ENCODE data around the gene ENSA. TPM values are rescaled to one million over a fixed set of nuclear protein-coding genes. Genes with fewer than 3 reads are reported as not detected.
"Not testable (repeated sequence)": the region's sequence is repeated elsewhere in the genome, so short reads cannot be mapped to it uniquely, and the experiment has no call there.

Gene ENSA
- 141 TPM for total RNA-seq
- long read RNA-seq, transcript ENSA-201 (3 exons, 2,818 nt): major isoform, 165 of 195 reads
- long read RNA-seq, partial matches to known transcripts: 3 of 195 reads
- long read RNA-seq, other reads (novel, unspliced or antisense): 20 of 195 reads

GRCh38 chr1:150629115-150629928 lies at the start of gene ENSA:
Gene ENSA (minus strand): TSS chr1:150629612. CDS start chr1:150629470, 142 bp downstream.
- intact Hi-C loops (cut with DNase I): loop anchor here (1.0 to 10.0 kb wide), 2 partner anchors 68 to 295 kb away; partner anchors contain the start of gene SETDB1
- DNase-seq (ENCODE audit: low spot score): peak; percentile 99

GRCh38 chr1:150678988-150679387 lies 49.6 kb upstream of the ENSA start:
- intact Hi-C loops (cut with DNase I): no loop called here

GRCh38 chr1:150674881-150675280 lies 45.5 kb upstream of the ENSA start:
- intact Hi-C loops (cut with DNase I): no loop called here
- no peak for DNase-seq (ENCODE audit: low spot score)

More at GRCh38 chr1:150678988-150679387, 49.6 kb upstream of the ENSA start:
- no peak for DNase-seq (ENCODE audit: low spot score)

GRCh38 chr1:150663321-150663720 lies 33.9 kb upstream of the ENSA start:
- intact Hi-C loops (cut with DNase I): no loop called here
- DNase-seq (ENCODE audit: low spot score): no peak

GRCh38 chr1:150662811-150663210 lies 33.4 kb upstream of the ENSA start:
- intact Hi-C loops (cut with DNase I): no loop called here
- DNase-seq (ENCODE audit: low spot score): no peak

- DNase-seq (ENCODE audit: low spot score): no peak
- intact Hi-C loops (cut with DNase I): no loop called here
Measured at GRCh38 chr1:150661156-150661555, 31.7 kb upstream of the ENSA start.

- no peak for DNase-seq (ENCODE audit: low spot score)
- intact Hi-C loops (cut with DNase I): no loop called here
Measured at GRCh38 chr1:150660584-150660983, 31.2 kb upstream of the ENSA start.

- intact Hi-C loops (cut with DNase I); DNase-seq (ENCODE audit: low spot score): not testable (repeated sequence)
Measured at GRCh38 chr1:150657064-150657463, 27.7 kb upstream of the ENSA start.

- DNase-seq (ENCODE audit: low spot score); intact Hi-C loops (cut with DNase I): not testable (repeated sequence)
Measured at GRCh38 chr1:150654635-150655034, 25.2 kb upstream of the ENSA start.

GRCh38 chr1:150650193-150650592 lies 20.8 kb upstream of the ENSA start:
- intact Hi-C loops (cut with DNase I): no loop called here
- DNase-seq (ENCODE audit: low spot score): no peak

- intact Hi-C loops (cut with DNase I): no loop called here
- no peak for DNase-seq (ENCODE audit: low spot score)
Measured at GRCh38 chr1:150649441-150650075, 20.1 kb upstream of the ENSA start.

GRCh38 chr1:150642296-150642695 lies 12.9 kb upstream of the ENSA start:
- DNase-seq (ENCODE audit: low spot score): no peak
- intact Hi-C loops (cut with DNase I): no loop called here

- intact Hi-C loops (cut with DNase I); DNase-seq (ENCODE audit: low spot score): not testable (repeated sequence)
Measured at GRCh38 chr1:150641126-150641815, 11.9 kb upstream of the ENSA start.

- intact Hi-C loops (cut with DNase I); DNase-seq (ENCODE audit: low spot score): not testable (repeated sequence)
Measured at GRCh38 chr1:150638430-150638829, 9.0 kb upstream of the ENSA start.

- DNase-seq (ENCODE audit: low spot score); intact Hi-C loops (cut with DNase I): not testable (repeated sequence)
Measured at GRCh38 chr1:150634839-150635622, 5.6 kb upstream of the ENSA start.

GRCh38 chr1:150628766-150629114 lies 672 bp downstream of the ENSA start:
- DNase-seq (ENCODE audit: low spot score): no peak

GRCh38 chr1:150627826-150628410 lies 1.5 kb downstream of the ENSA start:
- intact Hi-C loops (cut with DNase I): loop anchor here (10.0 kb wide), 1 partner anchor 297 kb away; the partner anchor contains the start of gene SETDB1
- DNase-seq (ENCODE audit: low spot score): no peak

More at GRCh38 chr1:150628766-150629114, 672 bp downstream of the ENSA start:
- intact Hi-C loops (cut with DNase I): loop anchor here (1.0 to 10.0 kb wide), 2 partner anchors 67 to 296 kb away; partner anchors contain the start of gene SETDB1

- intact Hi-C loops (cut with DNase I): loop anchor here (10.0 kb wide), 1 partner anchor 299 kb away; the partner anchor contains the start of gene SETDB1
- no peak for DNase-seq (ENCODE audit: low spot score)
Measured at GRCh38 chr1:150626150-150626549, 3.3 kb downstream of the ENSA start.

GRCh38 chr1:150624546-150624945 lies 4.9 kb downstream of the ENSA start:
- intact Hi-C loops (cut with DNase I): loop anchor here (10.0 kb wide), 1 partner anchor 300 kb away; the partner anchor contains the start of gene SETDB1

More at GRCh38 chr1:150624546-150624945, 4.9 kb downstream of the ENSA start:
- not testable (repeated sequence) for DNase-seq (ENCODE audit: low spot score)
